HG02588 (cell line): Measurements from ENCODE around the gene ACOXL.

Experiments used
- ATAC-seq: cut with Tn5 transposase; IDR thresholded peaks from one replicate; pipeline ENCODE4 v1.9.1; 2021; ENCODE audit warnings: mild to moderate bottlenecking, moderate library complexity; ENCODE audit not compliant: unreplicated experiment

The ACOXL gene

DNA sequence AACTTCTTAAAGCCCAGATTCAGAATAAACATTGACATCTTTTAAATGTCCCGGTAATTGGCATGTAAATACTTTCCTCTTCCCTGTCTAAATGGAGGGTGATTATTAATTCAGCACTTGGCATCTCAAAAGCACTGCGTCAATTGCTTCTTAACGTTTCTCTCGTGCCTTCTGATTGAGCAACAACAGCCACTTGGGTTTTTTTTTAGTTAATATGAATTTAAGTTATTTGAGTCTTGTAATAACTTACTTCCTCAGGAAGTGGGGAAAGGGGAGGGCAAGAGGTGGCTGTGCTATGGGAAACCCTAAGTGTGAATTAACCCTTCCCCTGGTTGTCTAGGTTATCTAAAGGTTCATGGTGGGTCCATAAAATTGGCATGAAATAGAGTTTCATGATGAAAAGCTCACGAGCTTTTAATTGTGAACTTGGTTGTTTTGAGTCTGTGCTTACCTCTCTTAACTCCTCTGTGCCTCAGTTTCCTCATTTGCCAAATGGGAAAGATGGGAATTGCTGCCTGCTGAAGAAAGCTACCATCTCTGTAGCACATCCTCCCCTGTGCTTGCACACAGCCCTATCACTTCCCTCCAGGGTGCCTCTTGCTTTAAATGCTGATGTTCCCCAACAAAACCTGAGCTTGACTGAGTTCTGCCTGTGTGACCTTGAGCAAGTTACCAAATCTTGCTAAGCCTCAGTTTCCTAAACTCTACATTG is 262.0 kb downstream of the ACOXL start:
- no peak for ATAC-seq

DNA sequence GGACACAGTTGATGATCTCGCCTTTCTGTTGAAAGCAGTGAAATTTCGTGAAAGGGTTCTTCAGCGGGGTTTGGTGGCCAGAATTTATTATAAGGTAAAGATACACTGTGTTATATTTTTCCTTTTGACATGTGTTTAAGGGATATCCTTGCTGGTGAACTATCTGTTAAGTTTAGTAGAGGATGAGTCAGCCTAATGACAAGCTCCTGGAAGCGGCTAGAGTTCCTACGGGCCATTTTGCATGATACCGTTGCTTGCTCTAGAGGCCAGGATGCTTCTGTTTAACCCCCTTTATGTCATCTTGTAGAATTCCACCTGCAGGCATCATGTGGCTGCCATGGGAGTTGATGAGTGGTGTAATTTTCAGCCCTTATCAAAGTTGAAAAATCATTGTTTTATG is 263.5 kb downstream of the ACOXL start:
- ATAC-seq = no peak

DNA sequence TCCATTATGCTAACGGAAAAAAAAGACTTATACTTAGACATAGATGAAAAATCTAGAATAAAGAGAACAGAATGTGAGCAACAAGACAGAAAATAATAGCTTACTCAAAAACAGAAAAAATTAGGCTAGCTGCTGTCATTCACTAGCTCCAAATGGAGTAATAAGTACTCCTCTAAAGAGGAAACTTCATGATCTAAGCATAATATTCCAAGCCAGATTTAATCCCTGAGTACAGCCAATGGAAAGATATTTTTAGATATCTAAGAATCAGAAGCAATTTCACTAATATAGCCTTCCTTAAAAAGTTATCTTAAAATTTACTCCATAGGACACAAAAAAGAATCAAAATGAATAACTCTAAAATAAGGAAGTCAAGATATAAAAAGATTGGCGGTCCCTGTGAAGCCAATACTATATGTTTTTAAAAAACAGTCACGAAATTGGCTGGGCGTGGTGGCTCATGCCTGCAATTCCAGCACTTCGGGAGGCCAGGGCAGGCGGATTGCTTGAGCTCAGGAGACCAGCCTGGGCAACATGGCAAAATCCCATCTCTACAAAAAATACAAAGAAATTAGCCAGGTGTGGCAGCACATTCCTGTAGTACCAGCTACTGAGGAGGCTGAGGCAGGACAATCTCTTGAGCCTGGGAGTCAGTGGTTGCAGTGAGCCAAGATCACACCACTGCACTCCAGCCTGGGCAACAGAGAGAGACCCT is 265.1 kb downstream of the ACOXL start:
- no peak for ATAC-seq

DNA sequence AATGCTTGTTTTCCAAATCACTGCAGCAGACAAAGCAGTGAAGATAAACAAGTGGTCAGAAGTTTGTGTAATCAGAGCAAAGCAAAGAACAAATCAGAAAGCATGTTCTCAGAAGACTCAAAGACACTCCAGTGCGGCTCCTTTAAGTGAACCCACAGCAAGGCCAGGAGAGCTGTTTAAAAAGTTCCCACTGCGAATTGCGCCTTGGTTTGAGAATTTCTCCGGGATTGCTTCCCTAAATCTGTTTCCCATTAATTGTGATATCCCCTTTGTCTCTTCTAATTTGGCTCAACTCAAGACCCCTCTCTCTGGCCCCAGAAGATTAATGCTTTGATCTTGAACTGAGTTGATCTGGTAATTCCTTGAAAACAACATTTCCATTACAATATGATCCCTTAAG is 265.9 kb downstream of the ACOXL start:
- ATAC-seq = no peak

DNA sequence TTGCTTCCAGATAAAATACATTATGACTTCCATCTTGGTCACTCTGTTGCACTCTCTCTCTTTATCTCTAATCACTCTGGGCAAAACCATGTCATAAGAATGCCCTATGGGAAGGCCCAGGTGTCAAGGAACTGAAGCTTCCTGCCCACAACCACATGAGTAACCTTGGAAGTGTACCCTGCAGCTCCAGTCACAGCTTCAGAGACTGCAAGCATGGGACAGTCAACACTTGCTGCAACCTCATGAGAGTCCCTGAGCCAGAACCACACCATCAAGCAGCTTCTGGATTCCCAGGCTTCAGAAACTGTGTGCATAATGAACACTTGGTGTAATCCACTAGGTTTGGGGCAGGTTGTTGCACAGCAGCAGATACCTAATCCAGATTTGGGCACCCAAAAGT is 267.3 kb downstream of the ACOXL start:
- ATAC-seq = no peak

DNA sequence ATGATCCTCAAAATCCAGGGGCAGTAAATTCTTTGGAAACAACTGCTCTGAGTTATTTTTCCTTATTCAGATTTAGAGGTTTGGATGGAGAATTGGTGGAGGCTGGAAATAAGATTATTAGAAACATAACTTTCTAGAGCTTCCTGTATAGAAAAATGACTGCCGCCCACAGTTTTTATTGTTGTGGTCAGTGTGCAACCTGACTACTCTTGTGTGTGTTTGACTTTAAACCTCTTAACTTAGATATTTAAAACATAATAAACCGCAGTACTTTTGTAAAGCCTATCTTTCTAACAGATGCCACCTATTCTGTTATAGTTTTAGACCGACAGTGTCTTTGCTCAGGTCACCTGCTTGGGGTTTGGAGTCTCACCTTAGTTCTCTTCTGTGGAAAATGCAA is 272.9 kb downstream of the ACOXL start:
- no peak for ATAC-seq

DNA sequence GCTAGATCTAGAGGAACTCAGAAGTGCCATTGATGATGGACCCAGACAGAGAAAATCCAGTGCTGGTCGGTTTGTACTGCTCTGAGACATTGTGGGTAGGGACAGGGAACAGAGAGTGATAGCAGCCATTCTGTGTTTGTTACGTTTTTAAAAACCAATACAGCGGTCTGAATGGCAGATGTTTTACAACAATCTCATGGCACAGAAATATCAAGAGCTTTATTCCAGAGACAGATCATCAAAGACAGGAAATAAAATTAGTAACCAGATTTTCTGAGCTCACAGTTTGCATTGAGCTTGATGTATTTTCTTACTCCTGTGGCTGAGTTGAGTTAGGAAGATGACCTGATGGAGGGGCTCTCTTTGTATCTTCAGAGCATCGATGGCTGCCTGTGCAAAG is 273.4 kb downstream of the ACOXL start:
- no peak for ATAC-seq

DNA sequence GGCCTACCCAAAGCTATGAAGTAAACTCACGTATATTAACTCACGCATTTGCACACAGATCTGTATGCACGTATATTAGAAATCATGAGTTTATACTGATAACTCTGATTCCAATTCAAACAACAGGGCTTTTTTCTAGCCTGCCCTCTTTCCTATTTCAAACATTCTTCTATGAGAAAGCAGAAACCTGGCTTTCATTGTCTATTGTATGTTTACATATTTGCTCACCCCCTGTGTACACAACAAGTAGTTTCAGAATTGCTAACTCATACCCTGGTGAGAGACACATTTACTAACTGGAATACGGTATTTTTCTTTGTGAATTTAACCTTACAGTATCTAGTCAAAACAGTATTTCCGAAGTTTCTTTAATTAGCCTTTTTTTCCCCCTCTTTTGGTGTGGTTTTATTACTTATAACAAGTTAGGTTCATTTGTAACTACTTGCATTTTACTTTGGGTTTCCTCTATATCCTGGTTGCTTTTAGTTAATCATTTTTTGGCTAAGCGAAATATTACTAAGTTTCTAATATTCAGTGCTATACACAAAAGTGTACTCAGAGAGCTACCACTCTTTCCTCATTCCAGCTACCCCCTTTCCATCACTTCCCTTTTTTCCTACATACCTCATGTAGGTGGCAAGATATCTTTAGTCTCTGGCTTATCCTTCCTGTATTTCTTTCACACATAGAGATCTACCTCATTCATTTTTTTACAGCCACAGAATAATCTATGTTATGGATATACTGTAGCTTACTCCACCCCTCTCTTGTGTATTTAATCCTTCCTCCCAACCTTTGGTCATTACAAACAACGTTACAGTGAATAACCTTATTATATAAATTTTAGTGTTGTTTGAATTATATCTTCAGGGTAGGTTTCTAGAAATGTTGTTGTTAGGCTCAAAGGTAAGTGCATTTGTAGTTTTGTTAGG is 275.6 kb downstream of the ACOXL start:
- ATAC-seq = no peak

DNA sequence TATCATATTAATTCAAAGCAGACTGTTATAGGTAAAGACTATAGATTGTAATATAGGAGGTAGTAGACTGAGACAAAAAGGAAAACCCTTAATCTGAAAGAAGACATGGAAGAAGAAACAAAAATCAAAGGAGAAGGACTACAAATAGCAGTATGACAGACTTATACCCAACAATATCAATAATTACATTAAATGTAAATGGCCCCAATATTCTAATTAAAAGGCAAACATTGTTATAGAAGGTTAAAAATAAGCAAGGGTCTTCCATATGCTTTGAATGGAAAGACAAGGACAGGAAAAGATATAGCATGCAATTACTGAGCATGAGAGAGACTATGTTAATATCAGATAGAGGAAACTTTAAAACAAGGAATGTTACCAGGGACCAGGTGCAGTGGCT is 278.8 kb downstream of the ACOXL start:
- no peak for ATAC-seq

DNA sequence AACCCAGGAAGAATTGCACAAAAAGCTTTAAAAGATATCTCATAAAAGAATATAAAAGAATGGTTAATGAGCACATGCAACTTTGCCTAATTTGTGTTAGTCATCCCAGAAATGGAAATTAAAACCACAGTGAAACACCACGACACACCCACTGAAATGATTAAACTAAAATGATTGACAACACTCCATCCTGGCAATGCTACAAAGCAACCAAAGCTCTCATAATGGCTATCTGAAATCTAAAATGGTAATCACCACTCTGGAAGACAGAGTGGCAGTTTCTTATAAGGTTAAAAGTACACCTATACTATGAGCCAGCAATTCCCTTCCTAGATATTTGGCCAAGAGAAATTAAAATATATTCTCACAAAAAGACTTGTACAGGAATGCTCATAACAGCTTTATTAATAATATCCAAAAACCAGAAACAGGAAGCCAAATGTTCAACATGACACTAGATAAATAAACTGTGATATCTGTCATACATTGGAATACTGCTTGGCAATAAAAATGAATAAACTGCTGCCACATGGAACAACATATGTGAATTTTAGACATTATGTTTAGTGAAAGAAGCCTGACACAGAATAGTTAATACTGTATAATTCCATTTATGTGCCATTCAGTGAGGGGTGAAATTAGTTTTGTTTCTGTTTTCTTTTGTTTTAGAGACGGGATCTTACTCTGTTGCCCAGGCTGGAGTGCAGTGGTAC is 283.1 kb downstream of the ACOXL start:
- ATAC-seq = no peak

DNA sequence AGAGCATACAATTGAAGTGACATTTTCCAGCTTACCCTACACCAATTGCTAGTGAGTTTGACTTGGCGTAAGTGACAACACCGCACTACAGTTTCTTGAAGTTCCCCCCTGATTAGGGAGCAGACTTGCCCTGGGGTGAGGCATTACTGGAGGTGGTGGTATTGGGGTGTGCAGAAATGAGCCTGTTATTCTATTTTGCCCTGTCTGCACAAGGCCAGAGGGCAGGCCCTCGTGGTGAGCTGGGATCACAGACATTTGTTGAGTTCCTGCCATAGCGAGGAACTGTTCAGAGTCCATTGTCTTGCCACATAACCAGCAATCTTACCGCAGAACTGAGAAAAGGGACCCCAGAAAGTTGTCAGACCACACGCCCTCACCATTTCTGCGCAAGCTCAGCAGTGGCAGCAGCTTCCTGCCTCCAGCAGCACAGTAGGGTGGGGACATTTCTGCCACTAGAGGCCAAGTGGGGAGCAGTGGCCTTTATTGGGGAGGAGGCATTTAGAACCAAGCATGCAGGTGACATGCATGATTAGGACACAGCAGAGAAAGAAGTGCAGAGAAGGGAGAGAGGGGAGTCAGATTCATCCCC is 284.8 kb downstream of the ACOXL start:
- ATAC-seq = no peak

DNA sequence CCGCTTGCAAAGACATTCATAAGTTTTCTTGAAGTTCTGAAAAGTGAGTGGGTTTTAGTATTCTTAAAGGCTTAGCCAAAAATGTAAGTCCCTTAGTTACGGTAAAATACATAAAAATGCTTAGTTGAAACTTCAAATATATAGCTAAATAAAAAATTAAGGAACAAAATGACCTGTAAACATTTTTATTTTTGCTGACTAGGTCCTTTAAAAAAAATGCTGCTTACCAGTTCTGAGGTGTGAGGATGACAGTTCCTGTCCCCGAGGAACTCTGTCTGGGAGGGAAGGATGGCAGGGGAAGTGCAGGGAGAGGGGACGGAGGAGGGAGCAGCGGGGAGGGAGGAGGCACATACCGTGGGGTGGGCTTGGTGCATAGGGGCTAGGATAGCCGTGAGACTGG is 285.5 kb downstream of the ACOXL start:
- no peak for ATAC-seq

DNA sequence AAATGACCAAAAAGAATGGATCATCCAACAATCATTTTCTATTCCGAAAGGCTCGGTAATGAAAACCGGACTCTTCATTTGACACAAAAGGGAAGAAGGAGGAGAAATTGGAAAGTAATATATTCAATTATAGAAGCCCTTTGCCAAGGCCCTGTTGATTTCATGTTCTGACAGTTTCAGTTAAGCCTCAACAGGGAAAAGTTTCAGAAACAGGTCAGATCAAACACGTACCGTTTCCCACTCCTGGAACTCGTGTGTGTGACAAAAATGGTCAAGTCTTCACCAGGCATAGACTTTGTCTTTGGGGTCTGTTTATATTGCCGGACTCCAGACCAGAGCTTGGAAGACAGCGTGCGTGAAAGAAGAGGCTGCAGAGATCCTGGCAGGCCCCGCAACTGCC is 287.0 kb downstream of the ACOXL start:
- ATAC-seq = no peak

DNA sequence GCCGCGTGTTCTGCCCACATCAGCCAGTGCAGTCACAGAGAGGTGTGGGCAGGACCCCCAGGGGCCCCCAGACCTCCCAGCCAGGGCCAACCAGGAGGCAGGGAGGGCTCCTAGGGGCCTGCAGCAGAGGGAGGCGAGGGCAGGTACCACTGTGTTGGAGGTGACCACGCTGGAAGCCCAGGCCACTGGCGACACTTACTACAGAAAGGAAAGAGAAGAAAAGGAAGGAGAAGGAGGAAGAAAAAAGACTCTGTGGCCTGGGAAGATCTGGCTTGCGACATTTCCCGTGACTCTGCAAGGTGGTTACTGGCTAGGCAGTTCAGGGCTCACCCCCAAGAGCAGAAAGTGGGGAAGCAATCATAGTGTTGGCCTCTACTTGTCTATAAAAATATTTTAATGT is 290.3 kb downstream of the ACOXL start:
- no peak for ATAC-seq

DNA sequence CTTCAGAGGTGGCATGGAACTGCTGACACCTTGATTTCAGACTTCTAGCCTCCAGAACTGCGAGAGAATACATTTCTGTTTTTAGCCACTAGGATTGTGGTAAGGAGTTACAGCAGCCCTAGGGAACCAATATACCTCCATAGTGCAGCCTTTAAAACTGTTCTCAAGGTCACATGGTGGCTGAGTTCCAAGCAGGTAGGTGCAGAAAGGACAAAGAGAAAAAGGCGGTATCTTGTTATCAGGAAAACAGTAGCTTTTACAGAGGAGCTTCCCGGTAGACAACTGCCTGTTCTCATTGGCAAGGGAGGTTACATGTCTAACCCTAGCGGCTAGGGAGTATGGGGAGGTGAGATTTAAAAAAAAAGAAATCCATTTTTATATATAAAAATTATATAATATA is 292.1 kb downstream of the ACOXL start:
- ATAC-seq = no peak

DNA sequence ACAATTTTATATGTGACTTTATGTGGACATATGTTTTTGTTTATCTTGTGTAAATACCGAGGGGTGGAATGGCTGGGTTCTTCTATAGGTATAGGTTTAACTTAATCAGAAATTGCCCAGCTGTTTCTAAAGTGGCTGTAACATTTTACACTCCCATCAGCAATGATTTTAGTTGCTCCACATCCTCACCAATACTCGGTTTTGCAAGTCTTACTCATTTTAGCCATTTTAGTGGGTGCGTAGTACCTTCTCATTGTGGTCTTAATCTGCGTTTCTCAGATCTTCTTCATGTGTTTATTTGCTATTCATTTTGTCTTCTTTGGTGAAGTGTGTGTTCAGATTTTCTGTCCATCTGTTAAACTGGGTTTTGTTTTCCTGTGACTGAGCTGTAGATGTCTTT is 292.9 kb downstream of the ACOXL start:
- no peak for ATAC-seq

DNA sequence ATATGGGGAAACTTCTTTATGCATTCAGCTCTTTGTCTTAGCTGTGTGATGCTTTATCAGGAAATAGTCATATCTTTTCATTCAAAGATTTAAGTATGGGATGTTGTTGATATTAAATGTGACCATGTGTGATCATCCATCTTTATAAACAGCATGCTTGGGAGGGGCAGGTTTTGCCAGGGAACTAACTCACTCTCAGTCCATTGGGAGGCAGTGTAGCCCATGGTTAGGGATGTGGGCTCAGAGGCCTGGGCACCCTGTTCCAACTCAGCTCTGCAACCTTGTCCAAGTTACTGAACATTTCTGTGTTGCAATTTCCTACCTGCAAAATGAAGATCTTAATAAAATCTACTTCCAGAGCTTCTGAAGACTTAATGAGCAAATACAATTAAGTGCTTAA is 296.3 kb downstream of the ACOXL start:
- no peak for ATAC-seq

DNA sequence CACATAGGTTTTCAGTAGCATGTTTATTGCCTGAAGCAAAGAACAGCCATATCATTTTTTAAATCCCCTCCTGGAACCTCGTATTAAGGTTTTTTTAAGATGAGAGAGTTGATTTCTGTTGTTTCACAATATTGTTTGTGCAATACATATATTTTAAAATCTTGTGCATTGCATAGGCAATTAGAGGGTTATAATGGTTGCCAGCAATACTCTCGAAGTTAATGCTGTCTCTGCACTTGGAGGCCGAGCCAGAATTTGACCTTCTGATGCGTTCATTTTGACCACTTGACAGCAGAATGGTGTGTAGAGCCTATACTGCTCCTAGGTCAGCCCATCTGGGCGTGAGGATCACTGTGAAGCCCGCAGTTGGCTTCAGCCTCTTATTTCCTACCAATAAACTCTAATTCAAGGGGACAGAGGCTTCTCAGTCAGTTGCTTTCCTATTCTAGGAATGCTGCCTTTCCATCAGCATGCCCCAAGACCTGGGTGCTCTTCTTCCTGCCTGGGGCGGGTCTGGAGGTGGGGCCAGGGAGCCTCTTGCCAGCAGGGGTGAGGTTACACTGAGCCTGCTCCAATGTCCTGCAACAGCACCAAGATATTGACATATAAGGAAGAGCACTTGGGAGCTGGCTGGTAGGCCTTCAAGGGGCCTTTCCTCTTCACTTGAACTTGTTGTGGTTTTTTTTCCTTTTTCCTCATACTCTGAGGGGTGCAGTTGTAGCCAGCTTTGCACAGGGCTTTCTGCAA is 297.0 kb downstream of the ACOXL start:
- no peak for ATAC-seq

DNA sequence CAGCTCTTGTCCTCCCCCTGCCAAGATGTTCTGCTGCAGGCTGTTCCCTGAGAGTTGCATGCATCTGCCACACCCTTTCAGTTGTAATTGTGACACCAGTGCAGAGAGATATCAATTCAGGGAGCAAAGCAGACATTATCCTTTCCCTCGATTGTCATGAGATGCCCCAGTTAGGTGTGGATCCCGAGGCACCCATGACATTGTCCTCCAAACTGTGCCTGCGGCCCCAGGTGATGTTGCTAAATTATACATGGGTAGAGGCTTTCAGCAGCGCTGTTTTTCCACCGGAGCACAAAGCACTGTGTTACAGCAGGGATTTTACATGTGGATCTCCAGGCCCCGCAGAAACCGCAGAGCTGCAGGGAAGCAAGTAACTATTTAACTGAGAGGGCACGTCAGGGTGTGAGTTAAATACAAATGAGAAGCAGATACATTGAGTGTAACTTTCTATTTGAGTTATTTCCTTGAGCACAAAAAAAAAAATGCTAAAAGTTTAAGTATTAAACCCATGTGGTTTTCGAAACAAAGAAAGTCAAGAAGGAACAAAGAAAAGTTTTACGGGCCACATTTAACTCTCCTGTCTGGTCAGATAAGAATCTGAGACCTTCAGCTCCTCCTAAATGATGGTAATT is 298.0 kb downstream of the ACOXL start:
- peak; percentile 75 for ATAC-seq

DNA sequence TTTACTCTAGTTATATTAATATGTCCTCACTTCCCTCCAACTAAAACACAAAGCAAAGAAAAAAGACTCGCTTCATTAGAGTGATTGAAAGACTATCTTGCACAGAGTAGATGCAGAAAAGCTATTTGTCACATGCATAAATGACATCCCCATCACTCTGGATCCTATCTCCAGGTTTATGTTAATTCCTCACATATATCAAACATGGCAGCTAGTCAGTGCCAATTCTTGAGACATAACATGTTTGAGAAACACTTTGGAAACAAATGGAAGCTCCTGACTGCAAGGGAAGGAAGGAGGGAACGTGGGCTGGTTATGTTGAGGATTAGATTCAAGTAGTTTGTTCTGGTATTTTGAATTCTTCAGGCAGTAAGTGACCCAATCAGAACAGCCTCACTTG is 298.6 kb downstream of the ACOXL start:
- ATAC-seq = no peak
